A673 (cell line): ENCODE results near the gene STXBP4.

Experiments
- EZH2 ChIP-seq: fragments of 200-600 bp; sonication (generic); IDR thresholded peaks from 2 replicates; pipeline ENCODE4 v1.6.1; 2017; ENCODE audit warnings: borderline replicate concordance, low read depth, mild to moderate bottlenecking, mixed read lengths, antibody characterized with exemption, low read length; ENCODE audit not compliant: poor library complexity, severe bottlenecking
- TF ChIP-seq, protein P1 (sequence below): fragments of 300-800, 200-600 bp; sonication (generic); conservative IDR thresholded peaks from 2 replicates; pipeline ENCODE4 v1.5.1; 2017; ENCODE audit warnings: low read depth, mild to moderate bottlenecking, antibody characterized with exemption, low read length, moderate library complexity, mixed read lengths

GRCh38 chr17:54947396-54947795 lies 21.2 kb upstream of the STXBP4 start:
- TF ChIP-seq, protein P1, sequence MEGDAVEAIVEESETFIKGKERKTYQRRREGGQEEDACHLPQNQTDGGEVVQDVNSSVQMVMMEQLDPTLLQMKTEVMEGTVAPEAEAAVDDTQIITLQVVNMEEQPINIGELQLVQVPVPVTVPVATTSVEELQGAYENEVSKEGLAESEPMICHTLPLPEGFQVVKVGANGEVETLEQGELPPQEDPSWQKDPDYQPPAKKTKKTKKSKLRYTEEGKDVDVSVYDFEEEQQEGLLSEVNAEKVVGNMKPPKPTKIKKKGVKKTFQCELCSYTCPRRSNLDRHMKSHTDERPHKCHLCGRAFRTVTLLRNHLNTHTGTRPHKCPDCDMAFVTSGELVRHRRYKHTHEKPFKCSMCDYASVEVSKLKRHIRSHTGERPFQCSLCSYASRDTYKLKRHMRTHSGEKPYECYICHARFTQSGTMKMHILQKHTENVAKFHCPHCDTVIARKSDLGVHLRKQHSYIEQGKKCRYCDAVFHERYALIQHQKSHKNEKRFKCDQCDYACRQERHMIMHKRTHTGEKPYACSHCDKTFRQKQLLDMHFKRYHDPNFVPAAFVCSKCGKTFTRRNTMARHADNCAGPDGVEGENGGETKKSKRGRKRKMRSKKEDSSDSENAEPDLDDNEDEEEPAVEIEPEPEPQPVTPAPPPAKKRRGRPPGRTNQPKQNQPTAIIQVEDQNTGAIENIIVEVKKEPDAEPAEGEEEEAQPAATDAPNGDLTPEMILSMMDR = no peak
- no peak for TF ChIP-seq EZH2
